DND-41 (cell line): Measurements from ENCODE around the gene ALAS1.

Source experiments
- ATAC-seq: fragments of 200-7000 bp; cut with Tn5 transposase; 3 replicates; pipeline ENCODE4 v1.9.1; 2021; ENCODE audit warnings: low read depth; ENCODE audit not compliant: insufficient read depth
- DNase-seq: peaks from one replicate; pipeline ENCODE4 v3.0.0-alpha.2; 2020
- H2AFZ ChIP-seq: 2 replicates; pipeline ENCODE4 v1.6.0; 2012; ENCODE audit warnings: low read depth, low read length
- H3K27ac ChIP-seq: 2 replicates; pipeline ENCODE4 v1.5.1; 2012; ENCODE audit warnings: low read length, inconsistent platforms
- H3K27me3 ChIP-seq: fragments of 200-600 bp; sonication (generic); 2 replicates; pipeline ENCODE4 v1.6.0; 2012; ENCODE audit warnings: low read length, mild to moderate bottlenecking, inconsistent platforms; ENCODE audit not compliant: insufficient read depth, poor library complexity
- H3K36me3 ChIP-seq: 2 replicates; pipeline ENCODE4 v1.5.1; 2012; ENCODE audit warnings: low read length, inconsistent platforms; ENCODE audit not compliant: insufficient read depth
- H3K4me1 ChIP-seq: 2 replicates; pipeline ENCODE4 v1.5.1; 2012; ENCODE audit warnings: mild to moderate bottlenecking, low read length; ENCODE audit not compliant: insufficient read depth
- H3K4me2 ChIP-seq: 2 replicates; pipeline ENCODE4 v1.6.0; 2012; ENCODE audit warnings: mild to moderate bottlenecking, moderate library complexity, low read length, inconsistent platforms; ENCODE audit not compliant: insufficient read depth
- H3K4me3 ChIP-seq, 2 experiments: fragments of 200-600 bp in 1 of 2; shearing (Covaris generic) in 1 of 2; 2 replicates each; pipeline ENCODE4 v1.5.1; 2012 to 2016; ENCODE audit warnings: inconsistent platforms in 2 of 2, low read length in 2 of 2, mild to moderate bottlenecking in 2 of 2, low read depth in 1 of 2, moderate library complexity in 1 of 2
- H3K79me2 ChIP-seq: 2 replicates; pipeline ENCODE4 v1.6.0; 2012; ENCODE audit warnings: low read length, inconsistent platforms; ENCODE audit not compliant: insufficient read depth
- H3K9ac ChIP-seq: 2 replicates; pipeline ENCODE4 v1.6.0; 2012; ENCODE audit warnings: low read depth, mild to moderate bottlenecking, inconsistent platforms, low read length, moderate library complexity
- H3K9me3 ChIP-seq: 2 replicates; pipeline ENCODE4 v1.5.1; 2012; ENCODE audit warnings: low read length, moderate library complexity, mild to moderate bottlenecking, inconsistent platforms; ENCODE audit not compliant: insufficient read depth, severe bottlenecking
- H4K20me1 ChIP-seq: 2 replicates; pipeline ENCODE4 v1.6.0; 2012; ENCODE audit warnings: low read length; ENCODE audit not compliant: insufficient read depth
- EZH2 ChIP-seq: IDR thresholded peaks from 3 replicates; pipeline ENCODE4 v1.6.1; 2012; ENCODE audit warnings: borderline replicate concordance, low read depth, mild to moderate bottlenecking, moderate library complexity, low read length, inconsistent platforms; ENCODE audit not compliant: severe bottlenecking
- TF ChIP-seq, protein P1 (sequence below): IDR thresholded peaks from 2 replicates; pipeline ENCODE4 v1.5.1; 2012; ENCODE audit warnings: borderline replicate concordance, low read length, moderate library complexity, mild to moderate bottlenecking; ENCODE audit not compliant: poor library complexity, severe bottlenecking; ENCODE audit errors: extremely low read depth

Gene ALAS1

DNA sequence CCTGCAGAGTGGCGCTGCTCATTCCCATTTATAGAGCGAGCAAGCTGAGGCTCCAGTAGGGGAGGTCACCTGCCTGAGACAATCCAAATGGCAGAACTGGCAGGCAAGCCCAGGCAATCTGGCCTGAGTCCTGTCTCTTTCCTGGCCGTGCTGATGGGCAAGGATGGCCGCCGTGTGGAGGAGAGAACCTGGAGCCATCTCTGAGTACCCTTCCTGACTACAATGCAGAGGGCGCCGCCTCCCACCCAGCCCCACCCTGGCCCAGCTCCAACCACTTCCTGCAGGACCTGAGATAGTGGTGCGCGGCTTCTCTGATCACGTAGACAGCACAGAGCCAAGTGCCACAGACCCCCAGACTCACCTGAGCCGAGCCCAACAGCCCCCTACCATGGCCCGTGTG is 20.5 kb downstream of the ALAS1 start:
- peaks cover 8% of the 10 kb centered on the region for H3K4me1 ChIP-seq
- no peak overlapping the region for H3K9ac ChIP-seq
- H3K27ac ChIP-seq: 0 out of 2 replicates have a peak overlapping the region, but pooled peaks have one; percentile 6
- H3K27me3 ChIP-seq: no peaks in the 10 kb centered on the region
- H3K79me2 ChIP-seq: no peaks in the 10 kb centered on the region
- H3K36me3 ChIP-seq: peaks cover 25% of the 10 kb centered on the region
- no peak for TF ChIP-seq EZH2
- TF ChIP-seq, protein P1, sequence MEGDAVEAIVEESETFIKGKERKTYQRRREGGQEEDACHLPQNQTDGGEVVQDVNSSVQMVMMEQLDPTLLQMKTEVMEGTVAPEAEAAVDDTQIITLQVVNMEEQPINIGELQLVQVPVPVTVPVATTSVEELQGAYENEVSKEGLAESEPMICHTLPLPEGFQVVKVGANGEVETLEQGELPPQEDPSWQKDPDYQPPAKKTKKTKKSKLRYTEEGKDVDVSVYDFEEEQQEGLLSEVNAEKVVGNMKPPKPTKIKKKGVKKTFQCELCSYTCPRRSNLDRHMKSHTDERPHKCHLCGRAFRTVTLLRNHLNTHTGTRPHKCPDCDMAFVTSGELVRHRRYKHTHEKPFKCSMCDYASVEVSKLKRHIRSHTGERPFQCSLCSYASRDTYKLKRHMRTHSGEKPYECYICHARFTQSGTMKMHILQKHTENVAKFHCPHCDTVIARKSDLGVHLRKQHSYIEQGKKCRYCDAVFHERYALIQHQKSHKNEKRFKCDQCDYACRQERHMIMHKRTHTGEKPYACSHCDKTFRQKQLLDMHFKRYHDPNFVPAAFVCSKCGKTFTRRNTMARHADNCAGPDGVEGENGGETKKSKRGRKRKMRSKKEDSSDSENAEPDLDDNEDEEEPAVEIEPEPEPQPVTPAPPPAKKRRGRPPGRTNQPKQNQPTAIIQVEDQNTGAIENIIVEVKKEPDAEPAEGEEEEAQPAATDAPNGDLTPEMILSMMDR: no peak
- H3K4me2 ChIP-seq: no peak overlapping the region
- H2AFZ ChIP-seq: no peak overlapping the region
- H3K9me3 ChIP-seq: no peaks in the 10 kb centered on the region
- no peak overlapping the region for H3K4me3 ChIP-seq
- peak; percentile 25; the same call in 1 of the 3 replicates for ATAC-seq
- H4K20me1 ChIP-seq: no peaks in the 10 kb centered on the region; the same call in 1 of the 2 replicates
- peak; percentile 48 for DNase-seq

DNA sequence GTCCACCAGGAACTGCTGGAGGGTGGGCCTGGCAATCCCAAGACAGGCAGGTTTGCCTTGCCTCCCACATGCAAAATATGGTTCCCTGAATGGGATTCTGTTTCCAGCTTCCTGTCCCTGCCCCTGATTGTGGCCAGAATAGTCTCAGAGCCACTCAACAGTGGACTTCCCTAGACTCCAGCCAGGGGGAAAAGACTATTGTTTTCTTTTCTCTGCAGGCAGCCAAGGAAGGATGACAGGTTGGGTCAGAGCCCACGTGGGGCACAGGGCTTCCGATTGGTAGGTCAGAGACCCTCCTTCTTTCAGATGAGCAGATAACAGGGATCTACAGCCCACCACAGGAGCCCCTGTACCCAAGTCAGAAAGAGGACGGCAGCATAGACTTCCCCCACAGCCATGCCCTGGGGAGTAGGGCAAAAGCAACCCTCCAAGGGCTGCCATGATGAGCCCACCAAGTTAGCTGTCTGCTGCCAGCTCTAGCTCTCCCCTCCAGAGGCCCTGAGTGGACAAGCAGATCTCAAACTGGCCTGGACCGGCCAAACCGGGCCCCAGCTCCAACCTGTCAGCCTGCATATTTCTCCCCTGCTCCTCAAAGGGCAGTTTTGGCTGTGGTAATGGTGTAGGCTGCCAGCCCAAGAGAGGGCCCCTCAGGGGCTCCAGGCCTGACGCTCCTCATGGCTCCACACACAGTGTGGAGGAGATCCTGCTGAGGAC is 21.1 kb downstream of the ALAS1 start:
- Histone ChIP-seq H4K20me1 (no peaks in the 10 kb centered on the region; the same call in 1 of the 2 replicates), H3K79me2 (no peaks in the 10 kb centered on the region), H2AFZ (no peak overlapping the region), H3K4me1 (peaks cover 12% of the 10 kb centered on the region), H3K9ac (no peak overlapping the region), H3K27me3 (no peaks in the 10 kb centered on the region), H3K36me3 (peaks cover 18% of the 10 kb centered on the region), H3K4me2 (no peak overlapping the region), H3K27ac (no peak overlapping the region), H3K9me3 (no peaks in the 10 kb centered on the region), H3K4me3 (no peak overlapping the region)
- DNase-seq (no peak), ATAC-seq (no peak)
- no peak for TF ChIP-seq EZH2
- TF ChIP-seq, protein P1: no peak

DNA sequence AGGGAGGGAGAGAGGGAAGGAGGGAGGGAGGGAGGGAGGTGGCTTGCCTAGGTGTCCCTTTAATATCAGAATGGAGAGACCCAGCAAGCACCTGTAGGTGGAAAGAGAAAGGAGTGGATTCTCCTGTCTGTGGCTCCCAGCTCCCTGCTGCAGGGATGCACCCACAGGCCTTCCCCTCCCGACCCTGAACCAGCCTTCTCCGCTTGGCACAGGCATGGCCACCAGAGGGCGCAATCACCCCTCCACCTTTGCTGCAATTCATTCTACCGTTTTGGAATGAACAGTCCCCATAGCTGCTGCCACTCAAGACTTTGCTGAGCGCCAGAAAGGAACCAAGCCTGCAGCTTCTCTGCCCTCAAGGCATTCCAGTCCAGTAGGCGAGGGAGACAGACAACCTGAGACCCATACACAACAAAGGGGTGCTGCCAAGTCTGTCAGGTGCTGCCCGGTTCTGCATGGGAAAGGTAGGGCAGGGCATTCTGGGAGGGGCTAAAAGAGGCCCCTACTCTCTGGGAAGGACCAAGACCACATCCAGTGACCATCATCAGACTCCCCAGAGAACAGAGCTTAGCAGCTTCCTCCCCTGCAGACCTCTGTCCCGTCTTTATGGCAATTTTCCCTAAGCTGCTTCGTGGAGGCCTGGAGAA is 22.5 kb downstream of the ALAS1 start:
- Histone ChIP-seq H3K4me2 (0 out of 2 replicates have a peak overlapping the region, but pooled peaks have one; percentile 0), H3K27ac (peak overlapping the region; percentile 46), H3K9me3 (no peaks in the 10 kb centered on the region), H3K27me3 (no peaks in the 10 kb centered on the region), H3K9ac (peak overlapping the region; percentile 11; the same call in 1 of the 2 replicates), H3K36me3 (peaks cover 4% of the 10 kb centered on the region; the same call in 1 of the 2 replicates), H4K20me1 (no peaks in the 10 kb centered on the region; the same call in 1 of the 2 replicates), H2AFZ (peak overlapping the region; percentile 57), H3K79me2 (no peaks in the 10 kb centered on the region), H3K4me3 (no peak overlapping the region), H3K4me1 (peaks cover 26% of the 10 kb centered on the region)
- no peak for TF ChIP-seq EZH2
- TF ChIP-seq, protein P1: peak; percentile 99
- ATAC-seq: peak; percentile 87
- DNase-seq: peak; percentile 88
